ENCODE data around the gene MORC4.

DNA sequence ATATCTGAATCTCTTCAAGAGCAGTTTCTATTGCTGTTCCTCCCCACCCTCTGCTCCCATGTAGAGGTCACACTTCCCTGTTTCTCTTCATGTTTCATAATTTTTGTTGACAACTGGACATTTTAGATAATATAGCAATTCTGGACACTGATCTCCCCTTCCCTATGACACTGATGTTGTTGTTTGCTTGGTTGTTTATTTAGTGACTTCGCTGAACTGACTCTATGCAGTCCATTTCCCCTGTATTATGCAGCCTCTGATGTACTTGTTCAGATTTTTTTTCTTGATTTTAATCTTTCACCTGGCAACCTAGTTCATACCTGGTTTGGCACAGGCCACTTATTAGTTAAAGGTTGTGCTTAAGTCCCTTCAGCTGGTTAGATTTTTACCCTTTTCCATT, 50.6 kb downstream of the MORC4 start:
- TF ChIP-seq, protein P1, sequence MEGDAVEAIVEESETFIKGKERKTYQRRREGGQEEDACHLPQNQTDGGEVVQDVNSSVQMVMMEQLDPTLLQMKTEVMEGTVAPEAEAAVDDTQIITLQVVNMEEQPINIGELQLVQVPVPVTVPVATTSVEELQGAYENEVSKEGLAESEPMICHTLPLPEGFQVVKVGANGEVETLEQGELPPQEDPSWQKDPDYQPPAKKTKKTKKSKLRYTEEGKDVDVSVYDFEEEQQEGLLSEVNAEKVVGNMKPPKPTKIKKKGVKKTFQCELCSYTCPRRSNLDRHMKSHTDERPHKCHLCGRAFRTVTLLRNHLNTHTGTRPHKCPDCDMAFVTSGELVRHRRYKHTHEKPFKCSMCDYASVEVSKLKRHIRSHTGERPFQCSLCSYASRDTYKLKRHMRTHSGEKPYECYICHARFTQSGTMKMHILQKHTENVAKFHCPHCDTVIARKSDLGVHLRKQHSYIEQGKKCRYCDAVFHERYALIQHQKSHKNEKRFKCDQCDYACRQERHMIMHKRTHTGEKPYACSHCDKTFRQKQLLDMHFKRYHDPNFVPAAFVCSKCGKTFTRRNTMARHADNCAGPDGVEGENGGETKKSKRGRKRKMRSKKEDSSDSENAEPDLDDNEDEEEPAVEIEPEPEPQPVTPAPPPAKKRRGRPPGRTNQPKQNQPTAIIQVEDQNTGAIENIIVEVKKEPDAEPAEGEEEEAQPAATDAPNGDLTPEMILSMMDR (IDR thresholded peaks at IDR 0.05) = no peak
- TF ChIP-seq POLR2A (IDR thresholded peaks at IDR 0.05) = no peak

All from adrenal gland (tissue), 5 donors.